HG03025 (cell line): ENCODE measurements around the gene CD81.

Experiments used
- ATAC-seq: cut with Tn5 transposase; IDR thresholded peaks from one replicate; pipeline ENCODE4 v1.9.1; 2021; ENCODE audit warnings: mild to moderate bottlenecking, moderate library complexity; ENCODE audit not compliant: unreplicated experiment, low FRiP score

CD81 gene

DNA sequence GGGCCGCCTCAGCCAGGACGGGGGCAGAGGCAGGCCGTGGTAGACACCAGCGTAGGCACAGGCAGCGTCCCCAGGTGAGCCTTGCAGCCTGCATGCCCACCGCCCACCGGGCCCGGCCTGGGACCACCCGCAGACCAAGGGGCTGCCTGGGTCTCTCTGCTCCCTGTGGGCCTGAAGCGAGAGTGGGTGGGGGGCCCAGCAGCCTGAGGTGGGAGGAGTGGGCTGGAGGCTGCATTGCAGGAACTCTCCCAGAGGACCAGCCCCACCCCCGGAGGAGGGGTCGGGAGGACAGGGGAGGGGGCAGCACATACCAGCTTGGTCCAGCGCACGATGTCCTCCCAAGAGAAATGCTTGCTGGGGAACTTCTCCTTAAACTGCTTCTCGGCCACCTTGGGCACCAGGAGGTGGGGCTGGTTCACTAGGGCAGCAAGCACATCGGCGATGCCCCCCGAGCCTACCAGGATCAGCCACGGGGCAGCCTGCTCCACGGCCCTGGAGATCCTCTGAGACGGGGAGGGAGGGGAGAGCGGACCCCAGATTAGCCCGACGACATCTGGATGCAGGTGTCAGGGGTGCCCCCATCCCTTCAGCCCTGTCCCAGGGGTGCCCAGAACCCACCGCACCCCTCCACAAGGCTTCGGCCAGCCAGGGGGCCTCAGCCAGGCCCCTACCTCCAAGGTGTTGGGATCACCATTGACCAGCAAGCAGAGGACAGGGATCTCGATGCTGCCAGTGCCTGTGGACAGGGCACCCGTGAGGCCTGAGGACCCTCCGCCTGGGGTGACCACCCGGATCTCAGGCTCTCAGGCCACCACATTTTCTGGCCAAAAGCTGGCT, 41.0 kb downstream of the CD81 start:
- no peak for ATAC-seq

DNA sequence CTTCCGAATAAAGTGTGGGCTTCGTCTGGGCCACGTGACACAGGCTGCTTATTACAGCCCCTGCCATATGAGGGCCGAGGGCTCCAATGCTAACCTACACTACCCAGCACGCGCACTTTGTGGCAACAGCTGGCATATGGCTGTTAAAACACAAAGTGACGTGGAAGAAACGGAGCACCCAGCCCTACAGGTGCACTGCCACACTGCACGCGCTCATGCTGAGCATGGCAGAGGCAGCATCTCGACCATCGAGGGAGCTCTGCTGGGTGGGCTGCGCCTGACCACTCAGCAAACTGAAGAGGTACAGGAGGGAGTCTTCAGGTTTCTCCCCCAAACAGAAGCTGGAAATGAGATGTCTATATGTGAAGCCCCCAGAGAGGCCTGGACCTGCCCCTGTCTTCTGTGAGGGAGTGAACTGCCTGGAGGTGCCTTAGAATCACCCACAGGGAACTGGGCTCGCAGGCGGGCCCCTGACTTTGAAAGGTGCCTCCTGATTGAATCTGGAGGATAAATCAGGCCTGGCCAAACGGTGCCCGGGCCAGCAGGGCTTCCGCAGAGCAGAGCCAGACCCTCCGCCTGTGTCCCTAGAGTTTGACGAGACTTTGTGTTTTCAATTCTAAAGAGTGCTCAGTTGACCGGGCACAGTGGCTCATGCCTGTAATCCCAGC, 41.7 kb downstream of the CD81 start:
- ATAC-seq, result no peak

DNA sequence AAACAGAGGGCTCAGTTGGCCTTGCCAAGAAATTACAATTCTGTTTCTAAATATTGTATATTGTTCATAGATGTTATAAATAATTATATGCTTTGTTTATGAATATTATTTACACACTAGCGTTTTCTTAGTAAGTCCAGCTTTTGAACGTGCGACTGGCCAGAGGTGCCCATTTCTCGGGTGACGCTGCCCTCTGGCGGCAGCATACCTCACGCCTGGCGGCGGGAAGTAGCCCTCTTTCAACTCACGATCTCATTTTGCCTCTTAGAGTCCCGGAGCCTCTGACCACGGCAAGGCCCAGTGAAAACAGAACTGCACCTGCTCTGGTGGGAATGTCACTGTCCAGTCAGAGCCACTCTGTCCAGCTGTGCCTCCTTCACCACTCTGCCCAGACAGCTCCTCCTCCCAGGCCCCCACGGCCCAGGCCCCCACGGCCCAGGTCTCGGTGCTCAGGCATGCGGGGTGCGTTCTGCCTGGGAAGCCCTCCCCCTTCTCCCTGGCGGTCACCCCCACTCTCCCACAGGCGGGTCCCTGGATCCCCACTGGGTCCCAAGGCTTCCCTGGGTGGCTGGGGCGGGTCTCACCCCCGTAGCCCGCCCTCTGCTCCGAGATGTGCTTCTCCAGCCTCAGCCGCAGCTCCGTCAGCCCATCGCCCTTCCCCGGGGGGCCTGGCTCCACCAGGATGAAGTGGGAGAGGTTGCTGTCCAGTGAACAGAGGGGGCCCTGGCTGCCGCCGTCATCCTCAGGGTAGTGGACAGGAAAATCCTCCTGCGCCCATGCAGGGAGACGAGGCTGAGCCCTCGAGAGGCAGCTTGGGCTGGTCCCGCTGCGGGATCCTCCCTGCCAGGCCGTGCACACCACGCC, 42.8 kb downstream of the CD81 start:
- no peak for ATAC-seq

DNA sequence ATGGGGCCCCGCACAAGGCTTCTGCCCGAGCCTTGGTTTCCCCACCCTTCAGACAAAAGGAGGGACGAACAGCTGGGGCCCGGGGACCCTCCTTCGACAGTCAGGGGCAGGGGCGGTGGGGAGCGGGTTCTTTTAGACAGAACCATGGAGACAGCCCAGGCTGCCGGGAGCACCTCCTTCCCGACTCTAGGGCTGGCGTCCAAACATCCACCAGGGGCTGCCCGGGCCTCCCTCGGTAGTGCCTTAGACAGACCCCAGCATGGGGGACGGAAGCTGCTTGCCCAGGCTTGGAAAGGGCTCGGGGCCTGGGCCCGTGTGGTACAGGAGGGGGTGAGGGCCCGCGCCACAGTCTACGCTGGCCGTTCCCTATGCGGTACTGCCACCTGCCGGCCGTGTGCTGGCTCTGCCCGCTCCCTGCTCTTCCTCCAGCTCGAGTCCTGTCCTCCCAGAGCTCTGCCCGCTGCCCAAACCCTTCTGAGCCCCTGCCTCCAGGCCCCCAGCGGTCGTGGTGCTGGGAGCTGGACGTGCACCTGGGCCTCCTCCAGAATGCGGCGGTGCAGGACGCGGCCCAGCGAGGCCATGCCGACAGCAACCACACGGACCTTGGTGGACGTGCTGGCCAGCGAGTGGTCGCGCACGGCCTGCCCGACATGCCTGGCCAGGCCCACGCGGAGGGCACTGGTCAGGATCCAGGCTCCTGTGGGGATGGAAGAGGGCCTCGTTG, 43.6 kb downstream of the CD81 start:
- ATAC-seq, result no peak

DNA sequence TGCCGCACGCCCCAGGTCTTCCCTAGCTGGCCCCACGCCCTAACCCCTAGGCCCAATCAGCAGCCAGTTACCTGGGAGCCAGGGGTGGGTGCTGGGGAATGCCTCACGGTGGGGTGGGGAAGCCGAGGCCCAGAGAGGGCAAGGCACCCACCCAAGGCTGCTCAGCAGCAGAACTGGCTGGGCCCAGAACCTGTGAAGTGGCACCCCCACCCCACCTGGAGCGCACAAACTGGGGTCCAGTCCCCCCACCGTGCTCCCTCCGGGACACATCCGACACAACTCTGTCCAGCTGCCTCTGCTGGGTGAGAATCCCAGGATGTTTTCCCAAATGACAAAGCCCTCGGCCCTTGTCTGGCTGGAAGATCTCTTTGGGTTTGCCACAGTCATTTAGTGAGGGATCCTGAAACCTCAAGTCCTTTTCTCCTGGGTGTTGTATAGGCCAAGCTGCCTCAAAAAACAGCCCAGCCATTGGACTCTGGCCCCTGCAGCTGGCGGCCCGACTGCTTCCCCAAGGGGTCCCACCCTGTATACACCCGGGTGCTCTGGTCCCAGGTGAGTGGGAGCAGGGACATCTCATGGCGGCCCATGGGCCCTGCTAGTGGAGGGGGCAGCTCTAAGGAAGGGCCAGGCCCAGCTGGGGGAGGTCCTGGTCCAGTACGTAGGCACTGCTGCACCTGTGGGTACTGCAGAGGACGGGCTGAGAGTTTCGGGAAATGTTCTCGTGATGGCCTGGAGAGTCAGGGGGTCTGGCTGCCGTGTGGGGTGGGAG, 44.3 kb downstream of the CD81 start:
- no peak for ATAC-seq

DNA sequence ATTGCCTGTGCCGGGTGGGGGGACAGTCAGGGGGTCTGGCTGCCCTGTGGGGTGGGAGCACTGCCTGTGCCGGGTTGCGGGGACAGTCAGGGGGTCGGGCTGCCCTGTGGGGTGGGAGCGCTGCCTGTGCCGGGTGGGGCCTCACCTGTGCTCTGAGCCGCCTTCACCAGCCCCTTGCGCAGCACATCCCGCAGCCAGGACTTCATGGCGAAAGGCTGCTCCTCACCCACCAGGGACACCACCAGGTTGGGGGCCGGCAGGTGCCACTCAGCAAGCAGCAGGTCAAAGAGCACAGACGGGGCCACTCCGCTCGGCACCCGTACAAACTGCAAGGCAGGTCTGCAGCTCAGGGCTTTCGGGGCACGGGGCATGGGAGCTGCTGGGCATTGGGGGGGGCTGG, 44.9 kb downstream of the CD81 start:
- ATAC-seq, result no peak

DNA sequence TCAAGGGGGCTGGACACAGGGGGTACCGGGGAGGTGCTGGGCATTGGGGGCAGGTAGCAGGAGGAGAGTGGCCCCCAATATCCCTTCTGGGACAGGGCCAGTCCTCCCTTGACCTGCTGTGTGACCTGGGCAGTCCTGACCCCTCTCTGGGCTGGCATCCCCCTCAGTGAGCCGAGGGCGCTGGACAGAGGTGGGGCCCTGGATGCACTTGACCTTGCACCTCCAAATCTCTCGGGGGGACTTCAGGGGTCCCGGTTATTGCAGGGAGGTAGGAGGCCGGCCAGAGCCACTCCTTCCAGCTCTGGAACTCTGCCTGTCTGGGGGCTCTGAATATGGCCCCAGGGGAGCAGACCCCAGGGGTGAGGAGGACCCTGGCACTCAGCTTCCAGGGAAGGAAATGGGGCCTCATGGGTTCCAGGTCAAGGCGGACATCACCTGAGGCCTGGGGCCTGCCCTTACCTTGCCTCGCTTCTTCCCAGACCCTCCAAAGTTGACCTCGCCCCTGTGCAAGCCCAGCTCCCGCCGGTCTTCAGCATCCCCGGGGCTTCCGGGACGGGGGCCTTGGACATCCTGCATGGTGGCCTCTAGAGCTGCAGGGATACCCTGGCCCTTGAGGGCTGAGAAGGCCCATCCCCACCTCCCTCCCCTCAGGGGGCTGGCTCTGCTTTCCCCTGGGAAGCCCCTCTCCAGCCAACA, 45.5 kb downstream of the CD81 start:
- ATAC-seq, result no peak

DNA sequence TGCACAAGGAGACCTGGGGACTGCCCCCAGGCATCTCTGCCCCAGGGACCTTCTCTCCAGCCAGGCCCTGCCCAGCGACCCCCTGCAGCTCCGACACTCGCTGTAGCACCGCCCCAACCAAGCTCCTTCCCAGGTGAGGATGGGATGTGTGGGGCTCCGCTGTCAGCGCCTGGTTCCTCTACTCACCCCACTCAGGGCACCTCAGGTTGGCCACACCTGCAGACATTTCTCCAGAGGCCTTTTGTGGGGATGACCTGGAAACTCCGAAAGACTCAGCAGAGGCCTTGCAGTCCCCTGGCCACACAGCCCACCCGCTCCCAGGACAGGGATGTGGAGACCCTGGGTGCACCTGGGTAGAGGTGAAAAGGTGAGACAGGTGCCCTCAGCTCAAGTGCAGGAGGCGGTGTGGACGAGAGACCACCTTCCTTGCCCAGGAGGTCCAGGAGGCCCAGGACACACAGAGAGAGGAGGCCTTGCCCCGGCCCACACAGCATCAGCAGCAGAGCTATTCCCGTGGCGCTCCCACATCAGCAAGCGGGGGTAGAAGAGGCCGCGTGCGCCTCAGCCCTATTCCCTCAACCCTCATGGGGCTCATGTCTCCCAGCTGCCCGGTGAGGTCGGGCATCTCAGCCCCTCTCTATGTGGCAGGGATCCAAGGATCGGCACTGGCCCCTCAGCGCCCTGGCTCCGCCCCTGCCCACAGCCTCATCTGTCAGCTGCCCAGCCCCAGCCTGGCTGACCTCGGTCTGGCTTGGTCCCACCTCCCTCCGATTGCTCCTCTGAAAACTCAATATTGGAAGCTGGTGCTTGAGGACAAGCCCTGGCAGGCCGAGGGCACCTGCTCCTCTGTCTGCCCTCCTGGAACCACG, 46.3 kb downstream of the CD81 start:
- ATAC-seq, result no peak

DNA sequence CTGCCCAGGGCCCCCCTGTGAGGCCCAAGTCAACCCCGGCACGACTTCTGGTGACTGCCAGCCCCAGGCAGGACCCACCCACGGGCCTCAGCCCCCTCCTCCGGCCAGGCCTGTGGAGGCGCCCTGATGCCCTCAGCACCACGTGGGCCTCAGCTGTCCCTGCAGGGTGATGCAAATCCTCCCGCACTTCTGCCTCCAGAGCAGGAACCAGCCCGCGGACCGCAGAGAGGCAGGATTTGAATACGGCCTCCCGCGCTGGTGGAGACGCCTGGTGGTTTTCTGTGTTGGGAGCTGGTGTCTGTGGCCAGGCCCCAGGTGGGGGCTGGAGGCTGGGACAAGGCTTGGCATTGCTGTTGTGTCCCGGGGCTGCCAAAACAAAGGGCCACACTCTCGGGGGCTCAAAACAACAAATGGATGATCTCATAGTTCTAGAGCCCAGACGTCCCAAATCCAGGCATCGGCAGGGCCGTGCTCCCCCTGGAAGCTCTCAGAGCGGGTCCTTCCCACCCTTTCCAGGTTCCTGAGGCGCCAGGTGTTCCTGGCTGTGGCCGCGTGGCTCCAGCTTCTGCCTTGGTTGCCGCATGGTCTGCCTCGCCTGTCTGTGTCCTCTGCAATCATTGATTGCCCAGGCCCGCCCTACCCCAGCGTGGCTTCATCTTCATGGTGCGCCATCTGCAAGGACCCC, 47.8 kb downstream of the CD81 start:
- ATAC-seq, result no peak

DNA sequence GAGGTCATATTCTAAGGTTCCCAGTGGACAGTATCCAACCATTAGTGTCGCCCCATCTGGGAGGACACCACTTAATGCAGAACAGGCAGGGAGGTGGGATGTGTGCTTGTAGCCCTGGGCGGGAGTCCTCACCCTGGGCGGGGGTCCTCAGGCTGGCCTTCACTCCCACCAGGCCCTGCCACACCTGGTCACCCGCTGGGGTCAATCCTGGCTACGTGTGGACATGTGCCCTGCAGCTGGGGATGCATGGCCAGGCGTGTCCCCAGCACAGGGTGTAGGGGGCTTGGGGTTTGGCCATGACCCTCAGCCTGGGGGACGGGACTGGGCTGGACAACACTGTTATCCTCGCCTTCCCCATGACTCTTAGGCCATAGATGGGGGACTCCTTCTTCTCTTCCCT, 48.4 kb downstream of the CD81 start:
- no peak for ATAC-seq

DNA sequence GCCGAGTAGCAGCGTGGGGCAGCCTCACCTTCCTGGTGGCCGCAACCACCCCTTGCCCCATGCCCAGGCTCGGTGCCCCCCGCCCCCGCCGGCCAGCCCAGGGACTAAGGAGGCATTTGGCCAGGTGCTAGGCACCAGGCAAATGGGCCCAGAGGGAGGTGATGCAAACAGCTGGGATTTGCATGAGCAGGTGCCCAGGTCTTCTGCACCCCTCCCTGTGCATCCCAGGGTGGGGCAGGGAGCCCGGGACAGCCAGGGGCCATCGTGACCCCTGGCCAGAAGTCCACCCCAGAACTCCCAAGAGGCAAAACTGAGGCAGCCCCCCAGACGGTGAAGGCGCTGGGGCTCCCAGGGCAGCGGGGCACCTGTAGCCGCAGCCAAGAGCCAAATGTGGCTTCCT, 49.1 kb downstream of the CD81 start:
- no peak for ATAC-seq

DNA sequence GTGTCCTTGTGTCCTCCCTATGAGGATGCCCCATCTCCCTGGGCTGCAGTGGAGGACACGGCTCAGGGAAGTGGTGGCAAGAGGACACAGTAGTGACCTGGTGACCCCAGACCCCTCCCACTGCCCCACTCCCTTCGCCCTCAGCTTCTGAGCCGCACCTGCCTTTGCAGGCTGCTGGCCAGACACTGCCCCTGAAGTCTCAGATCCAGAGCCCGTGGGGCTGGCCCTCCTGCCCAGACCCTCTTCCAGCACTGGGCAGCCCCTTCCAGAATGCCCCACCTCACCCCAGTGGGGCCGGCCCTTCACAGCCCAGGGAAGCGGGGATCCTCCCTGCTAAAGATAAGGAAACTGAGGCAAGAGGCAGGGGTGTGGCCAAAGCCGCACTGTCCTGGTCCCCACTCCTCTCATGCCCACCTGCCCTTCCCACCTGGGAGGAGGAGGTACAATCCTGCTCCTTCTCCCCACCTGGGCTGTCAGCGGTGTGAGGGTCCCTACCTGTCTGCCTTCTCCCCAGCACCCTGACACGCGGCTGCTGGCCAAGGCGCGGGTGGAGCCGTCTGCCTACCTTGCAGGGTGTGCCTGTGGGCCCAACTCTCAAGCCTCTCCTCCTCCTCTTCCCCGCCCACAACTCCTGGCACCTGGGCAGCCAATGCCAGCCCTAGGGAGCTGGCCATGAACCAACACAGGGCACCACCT, 49.9 kb downstream of the CD81 start:
- no peak for ATAC-seq

DNA sequence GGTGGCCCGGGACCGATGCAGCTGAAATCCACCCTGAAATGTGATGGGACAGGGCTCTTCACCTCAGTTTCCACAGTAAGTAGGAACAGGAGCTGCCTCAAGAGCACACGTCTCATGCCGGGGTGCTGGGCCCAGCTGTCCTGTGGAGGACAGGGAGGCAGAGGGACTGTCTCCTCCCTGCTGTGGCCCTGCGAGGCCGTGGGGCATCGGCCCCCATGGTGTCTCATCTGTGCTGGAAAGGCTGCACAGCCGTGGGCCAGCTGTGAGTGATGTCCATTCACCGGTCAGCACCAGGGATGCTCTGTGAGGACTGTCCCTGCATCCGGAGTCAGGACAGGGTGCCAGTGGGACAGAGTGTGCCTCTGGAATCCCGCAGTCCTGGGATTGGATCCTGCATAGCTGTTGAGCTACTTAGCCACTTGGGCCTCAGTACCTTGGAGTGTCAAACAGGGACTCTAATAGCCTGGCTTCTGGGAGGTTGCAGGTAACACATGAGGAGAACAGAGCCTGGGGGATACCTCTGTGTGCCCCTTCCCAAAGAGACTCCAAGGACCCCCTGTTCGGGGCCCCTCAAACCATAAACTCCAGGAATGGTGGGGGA, 50.7 kb downstream of the CD81 start:
- no peak for ATAC-seq

DNA sequence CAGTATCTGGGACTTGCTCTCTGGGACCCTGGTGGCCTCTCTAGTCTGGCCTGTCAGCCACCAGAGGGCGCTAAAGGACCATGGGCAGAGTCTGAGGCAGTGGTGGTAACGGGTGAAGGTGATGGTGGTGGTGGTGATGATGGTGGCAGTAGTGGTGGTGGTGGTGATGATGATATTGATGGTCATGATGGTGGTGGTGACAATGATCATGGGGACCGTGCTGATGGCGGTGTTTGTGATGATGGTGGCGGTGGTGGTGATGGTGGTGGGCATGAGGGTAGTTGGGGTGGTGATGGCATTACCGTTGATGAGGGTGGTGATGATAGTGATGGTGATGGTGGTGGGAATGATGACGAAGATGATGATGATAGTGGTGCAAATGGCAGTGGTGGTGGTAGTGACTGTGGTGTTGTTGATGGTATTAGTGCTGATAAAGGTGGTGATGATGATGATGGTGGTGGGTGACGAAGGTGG, 51.2 kb downstream of the CD81 start:
- no peak for ATAC-seq

DNA sequence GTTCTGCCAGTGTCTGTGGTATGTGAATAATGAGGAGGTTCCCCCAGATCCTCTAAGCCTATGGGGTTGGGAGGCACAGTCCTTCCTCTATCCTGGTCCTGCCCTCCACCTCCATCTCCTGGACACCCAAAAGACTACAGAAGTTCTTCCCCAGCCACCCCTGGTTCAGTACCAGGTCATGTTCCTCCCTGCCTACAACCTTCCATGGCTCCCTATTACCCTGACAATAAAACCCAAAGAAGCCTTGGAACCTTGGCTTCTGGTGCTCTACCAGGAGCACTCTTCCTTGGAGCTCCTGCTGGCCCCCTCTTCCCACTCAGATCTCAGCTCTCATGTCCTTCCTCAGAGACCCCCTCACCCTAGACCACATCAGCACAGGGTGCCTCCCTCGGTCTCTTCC, 54.3 kb downstream of the CD81 start:
- ATAC-seq, result no peak

DNA sequence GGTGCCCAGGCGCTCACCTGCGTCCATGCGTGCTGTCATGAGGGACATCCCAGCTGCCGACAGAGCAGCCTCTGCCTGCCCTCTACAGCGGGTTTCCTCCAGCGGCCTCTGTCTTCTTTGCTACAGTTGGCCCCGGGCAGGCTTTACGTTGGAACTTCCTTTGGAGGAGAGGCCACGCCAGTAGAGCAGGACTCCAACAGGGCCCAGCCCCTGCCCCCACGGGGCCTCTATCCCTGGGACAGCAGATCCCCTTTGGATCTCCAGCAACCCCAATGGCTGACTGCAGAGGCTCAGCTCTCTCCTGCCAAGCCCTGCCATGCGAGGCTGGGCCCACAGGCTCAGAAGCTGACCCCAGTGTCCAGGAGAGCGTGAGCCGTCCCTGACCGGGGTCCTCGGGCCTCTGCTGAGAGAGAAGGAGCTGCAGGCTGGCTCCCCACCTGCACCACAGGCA, 55.1 kb downstream of the CD81 start:
- ATAC-seq, result no peak
